Lower lobe of right lung (tissue), 2 donors: ENCODE results near the gene MAP6D1. TPM values are rescaled to one million over a fixed set of nuclear protein-coding genes. Genes with fewer than 3 reads are reported as not detected.

ENCODE experiments used
- ATAC-seq, 2 donors: fragments of 200-7000 bp; cut with Tn5 transposase; one replicate each; pipeline ENCODE4 v1.9.1; 2020 to 2022; ENCODE audit warnings: mild to moderate bottlenecking in 2 of 2, moderate library complexity in 2 of 2
- DNase-seq: peaks from one replicate; pipeline ENCODE4 v3.0.0-alpha.2; 2020
- H3K27ac ChIP-seq: fragments of 200-600 bp; one replicate; pipeline ENCODE4 v1.8.0; 2022
- H3K27me3 ChIP-seq: fragments of 200-600 bp; one replicate; pipeline ENCODE4 v1.8.0; 2022; ENCODE audit warnings: low read depth
- H3K36me3 ChIP-seq: fragments of 200-600 bp; one replicate; pipeline ENCODE4 v1.8.0; 2022; ENCODE audit warnings: mild to moderate bottlenecking
- H3K4me1 ChIP-seq: fragments of 200-600 bp; one replicate; pipeline ENCODE4 v1.8.0; 2022
- H3K4me3 ChIP-seq: fragments of 200-600 bp; one replicate; pipeline ENCODE4 v1.8.0; 2022; ENCODE audit warnings: mild to moderate bottlenecking
- H3K9me3 ChIP-seq: fragments of 200-600 bp; one replicate; pipeline ENCODE4 v1.8.0; 2022
- CTCF ChIP-seq: fragments of 200-600 bp; IDR thresholded peaks from one replicate; pipeline ENCODE4 v1.8.0; 2022; ENCODE audit warnings: antibody characterized with exemption, mild to moderate bottlenecking
- intact Hi-C: fragments of 100-400 bp; cut with DNase I; formaldehyde crosslinking; loops from one replicate; pipeline ENCODE4 v1.11.0; 2022
- total RNA-seq: library from RNA; stranded (reverse); fragmentation: NEBNext Ultra II Directional; extraction: Animal tissue kit (Norgen Biotek cat#: 25700); gene quantifications from one replicate; pipeline ENCODE4 v1.2.1, GENCODE V29; 2021
- donor health status: DM: no; HTN: yes; CAD: no; lungs with severe emphysema.

The MAP6D1 gene
- total RNA-seq, 1 donor from 2014 or later = 1.9 TPM

GRCh38 chr3:183808355-183808754 lies 17.0 kb downstream of the MAP6D1 start:
- ATAC-seq = no peak
- Histone ChIP-seq H3K27me3 (no peaks in the 10 kb centered on the region), H3K9me3 (no peaks in the 10 kb centered on the region), H3K27ac (no peak overlapping the region), H3K4me3 (no peak overlapping the region), H3K4me1 (no peaks in the 10 kb centered on the region), H3K36me3 (peaks cover 97% of the 10 kb centered on the region)
- no peak for TF ChIP-seq CTCF
- DNase-seq = no peak
- intact Hi-C loops = no loop called here

- H3K4me1 ChIP-seq = no peaks in the 10 kb centered on the region
- peaks cover 98% of the 10 kb centered on the region for H3K36me3 ChIP-seq
- intact Hi-C loops = no loop called here
These were observed 17.5 kb downstream of the MAP6D1 start for GRCh38 chr3:183807881-183808280.

GRCh38 chr3:183807209-183807728 lies 18.1 kb downstream of the MAP6D1 start:
- Histone ChIP-seq H3K36me3 (peaks cover 99% of the 10 kb centered on the region), H3K4me3 (no peak overlapping the region), H3K27me3 (no peaks in the 10 kb centered on the region), H3K4me1 (no peaks in the 10 kb centered on the region), H3K9me3 (no peaks in the 10 kb centered on the region), H3K27ac (no peak overlapping the region)
- ATAC-seq (no peak), DNase-seq (no peak)
- TF ChIP-seq CTCF = no peak
- intact Hi-C loops = no loop called here

More at GRCh38 chr3:183807881-183808280, 17.5 kb downstream of the MAP6D1 start:
- ATAC-seq (no peak), DNase-seq (no peak)
- Histone ChIP-seq H3K27ac (no peak overlapping the region), H3K9me3 (no peaks in the 10 kb centered on the region), H3K4me3 (no peak overlapping the region), H3K27me3 (no peaks in the 10 kb centered on the region)
- no peak for TF ChIP-seq CTCF

- no peak overlapping the region for H3K4me3 ChIP-seq
- no peaks in the 10 kb centered on the region for H3K27me3 ChIP-seq
- H3K27ac ChIP-seq = no peak overlapping the region
- DNase-seq (no peak), ATAC-seq (peak; percentile 29 to 66)
- peaks cover 97% of the 10 kb centered on the region for H3K36me3 ChIP-seq
- H3K9me3 ChIP-seq = no peaks in the 10 kb centered on the region
- no peak for TF ChIP-seq CTCF
- no peaks in the 10 kb centered on the region for H3K4me1 ChIP-seq
- intact Hi-C loops = no loop called here
These were observed 22.4 kb downstream of the MAP6D1 start for GRCh38 chr3:183802989-183803388.

- TF ChIP-seq CTCF = no peak
- Histone ChIP-seq H3K36me3 (peaks cover 95% of the 10 kb centered on the region), H3K9me3 (no peaks in the 10 kb centered on the region), H3K4me1 (no peaks in the 10 kb centered on the region), H3K27me3 (no peaks in the 10 kb centered on the region), H3K4me3 (no peak overlapping the region), H3K27ac (no peak overlapping the region)
- intact Hi-C loops = no loop called here
- DNase-seq = no peak
- no peak for ATAC-seq
These were observed 23.8 kb downstream of the MAP6D1 start for GRCh38 chr3:183801601-183802000.
